Measurements from ENCODE around the gene KIFC3. TPM values are rescaled to one million over a fixed set of nuclear protein-coding genes. Genes with fewer than 3 reads are reported as not detected.
A peak's percentile ranks its signal among the peaks of the same experiment; 100 is the strongest.

The KIFC3 gene
- total and polyA plus RNA-seq, 2 of the 13 experiments (the other 11 are each of a cell fraction or from before 2014, with no cell fraction given), result 42.1 to 45.3 TPM

DNA sequence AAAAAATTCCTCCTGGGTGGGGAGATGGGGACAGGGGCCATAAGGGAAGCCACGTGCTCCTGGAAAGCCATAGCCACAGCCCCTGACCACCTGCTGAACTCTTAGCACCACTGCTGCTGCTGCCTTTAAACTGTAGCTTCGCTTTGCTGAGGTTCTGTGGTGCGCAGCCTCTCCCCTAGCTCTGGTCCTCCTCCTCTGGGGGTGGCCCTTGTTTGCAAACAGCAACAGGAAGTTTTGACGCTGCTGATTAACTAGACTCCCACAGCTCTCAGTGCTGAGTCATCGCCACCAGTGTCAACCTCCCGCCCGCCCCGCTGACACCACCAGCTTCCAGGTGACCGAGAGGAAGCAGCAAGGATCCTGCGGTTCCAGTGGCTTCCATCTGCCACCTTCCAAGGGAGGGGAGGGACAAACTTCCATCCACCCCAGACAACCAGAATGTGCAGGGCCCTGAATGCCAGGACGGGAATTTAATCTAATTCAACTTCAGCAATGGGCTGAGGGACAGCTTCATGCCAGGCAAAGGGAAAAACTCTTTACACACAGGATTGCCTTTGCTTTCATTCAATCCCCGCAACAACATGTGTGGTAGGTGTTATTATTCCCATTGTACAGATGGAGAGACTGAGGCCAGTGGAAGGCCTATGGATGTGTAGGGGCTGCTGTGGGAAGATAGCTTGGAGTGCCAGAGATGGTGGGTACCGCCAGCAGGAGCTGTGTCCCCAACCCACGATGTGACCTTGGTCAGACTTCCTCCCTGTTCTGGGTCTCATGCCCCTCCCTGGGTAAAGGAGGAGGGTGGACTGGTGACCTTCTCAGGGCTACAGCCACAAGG, 8.1 kb upstream of the KIFC3 start (continued):
- TF ChIP-seq, protein P1, sequence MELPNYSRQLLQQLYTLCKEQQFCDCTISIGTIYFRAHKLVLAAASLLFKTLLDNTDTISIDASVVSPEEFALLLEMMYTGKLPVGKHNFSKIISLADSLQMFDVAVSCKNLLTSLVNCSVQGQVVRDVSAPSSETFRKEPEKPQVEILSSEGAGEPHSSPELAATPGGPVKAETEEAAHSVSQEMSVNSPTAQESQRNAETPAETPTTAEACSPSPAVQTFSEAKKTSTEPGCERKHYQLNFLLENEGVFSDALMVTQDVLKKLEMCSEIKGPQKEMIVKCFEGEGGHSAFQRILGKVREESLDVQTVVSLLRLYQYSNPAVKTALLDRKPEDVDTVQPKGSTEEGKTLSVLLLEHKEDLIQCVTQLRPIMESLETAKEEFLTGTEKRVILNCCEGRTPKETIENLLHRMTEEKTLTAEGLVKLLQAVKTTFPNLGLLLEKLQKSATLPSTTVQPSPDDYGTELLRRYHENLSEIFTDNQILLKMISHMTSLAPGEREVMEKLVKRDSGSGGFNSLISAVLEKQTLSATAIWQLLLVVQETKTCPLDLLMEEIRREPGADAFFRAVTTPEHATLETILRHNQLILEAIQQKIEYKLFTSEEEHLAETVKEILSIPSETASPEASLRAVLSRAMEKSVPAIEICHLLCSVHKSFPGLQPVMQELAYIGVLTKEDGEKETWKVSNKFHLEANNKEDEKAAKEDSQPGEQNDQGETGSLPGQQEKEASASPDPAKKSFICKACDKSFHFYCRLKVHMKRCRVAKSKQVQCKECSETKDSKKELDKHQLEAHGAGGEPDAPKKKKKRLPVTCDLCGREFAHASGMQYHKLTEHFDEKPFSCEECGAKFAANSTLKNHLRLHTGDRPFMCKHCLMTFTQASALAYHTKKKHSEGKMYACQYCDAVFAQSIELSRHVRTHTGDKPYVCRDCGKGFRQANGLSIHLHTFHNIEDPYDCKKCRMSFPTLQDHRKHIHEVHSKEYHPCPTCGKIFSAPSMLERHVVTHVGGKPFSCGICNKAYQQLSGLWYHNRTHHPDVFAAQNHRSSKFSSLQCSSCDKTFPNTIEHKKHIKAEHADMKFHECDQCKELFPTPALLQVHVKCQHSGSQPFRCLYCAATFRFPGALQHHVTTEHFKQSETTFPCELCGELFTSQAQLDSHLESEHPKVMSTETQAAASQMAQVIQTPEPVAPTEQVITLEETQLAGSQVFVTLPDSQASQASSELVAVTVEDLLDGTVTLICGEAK (IDR thresholded peaks at IDR 0.05), result no peak
- TF ChIP-seq, protein P1 (CRISPR knock-in tag; IDR thresholded peaks at IDR 0.05), result peak; percentile 37; the same call in 1 of the 2 replicates
- TF ChIP-seq, protein P2, sequence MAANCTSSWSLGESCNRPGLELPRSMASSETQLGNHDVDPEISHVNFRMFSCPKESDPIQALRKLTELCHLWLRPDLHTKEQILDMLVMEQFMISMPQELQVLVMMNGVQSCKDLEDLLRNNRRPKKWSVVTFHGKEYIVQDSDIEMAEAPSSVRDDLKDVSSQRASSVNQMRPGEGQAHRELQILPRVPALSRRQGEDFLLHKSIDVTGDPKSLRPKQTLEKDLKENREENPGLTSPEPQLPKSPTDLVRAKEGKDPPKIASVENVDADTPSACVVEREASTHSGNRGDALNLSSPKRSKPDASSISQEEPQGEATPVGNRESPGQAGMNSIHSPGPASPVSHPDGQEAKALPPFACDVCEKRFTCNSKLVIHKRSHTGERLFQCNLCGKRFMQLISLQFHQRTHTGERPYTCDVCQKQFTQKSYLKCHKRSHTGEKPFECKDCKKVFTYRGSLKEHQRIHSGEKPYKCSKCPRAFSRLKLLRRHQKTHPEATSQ (CRISPR knock-in tag; IDR thresholded peaks at IDR 0.05; ENCODE audit: borderline replicate concordance), result 0 out of 2 replicates have a peak, but pooled peaks have one; percentile 47
- no peak for TF ChIP-seq ZBTB3 (CRISPR knock-in tag; IDR thresholded peaks at IDR 0.05; ENCODE audit: borderline replicate concordance, low read depth)
- TF ChIP-seq ZEB1 (IDR thresholded peaks at IDR 0.05; ENCODE audit: insufficient replicate concordance, low read depth), result no peak
- TF ChIP-seq DNMT3B (CRISPR knock-in tag; conservative IDR thresholded peaks at IDR 0.05), result peak; percentile 94
- TF ChIP-seq ESRRA (CRISPR knock-in tag; IDR thresholded peaks at IDR 0.05; ENCODE audit: low read depth), result no peak; the same call in 1 of the 2 replicates
- TF ChIP-seq, protein P3, sequence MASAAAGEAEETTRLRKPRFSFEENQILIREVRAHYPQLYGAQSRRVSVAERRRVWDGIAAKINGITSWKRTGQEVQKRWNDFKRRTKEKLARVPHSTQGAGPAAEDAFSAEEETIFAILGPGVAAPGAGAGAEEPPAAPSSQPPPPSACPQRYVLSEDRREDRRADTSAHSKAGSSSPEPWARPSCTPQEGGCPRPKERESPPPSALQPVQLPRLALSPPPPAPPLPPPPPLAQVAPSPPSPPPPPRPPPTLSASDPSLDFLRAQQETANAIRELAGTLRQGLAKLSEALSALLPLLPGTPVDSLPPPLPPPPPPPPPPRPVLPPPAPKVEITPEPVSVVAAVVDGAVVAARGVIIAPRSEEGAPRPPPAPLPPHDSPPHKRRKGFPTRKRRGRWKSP (CRISPR knock-in tag; IDR thresholded peaks at IDR 0.05), result no peak
- TF ChIP-seq PBX3 (CRISPR knock-in tag; IDR thresholded peaks at IDR 0.05; ENCODE audit: borderline replicate concordance), result no peak

Data from HepG2 (cell line).